OCI-LY1 (cell line): ENCODE data around the gene CLK3.

ENCODE experiments used
- H2AFZ ChIP-seq: fragments of 200-600 bp; sonication (generic), shearing (Covaris generic); 2 replicates; pipeline ENCODE4 v1.6.0; 2014; ENCODE audit warnings: antibody characterized with exemption, mild to moderate bottlenecking, low read length
- H3F3A ChIP-seq: fragments of 200-600 bp; sonication (generic), shearing (Covaris generic); 2 replicates; pipeline ENCODE4 v1.6.0; 2014; ENCODE audit warnings: mild to moderate bottlenecking, antibody characterized with exemption, low read length, moderate library complexity; ENCODE audit not compliant: insufficient read depth
- H3K27ac ChIP-seq: fragments of 200-600 bp; sonication (generic); 2 replicates; pipeline ENCODE4 v1.5.1; 2014; ENCODE audit warnings: low read length, mixed run types, mild to moderate bottlenecking, low read depth; ENCODE audit not compliant: poor library complexity, severe bottlenecking
- H3K27me3 ChIP-seq: fragments of 200-600 bp; sonication (generic); 2 replicates; pipeline ENCODE4 v1.6.0; 2014; ENCODE audit warnings: antibody characterized with exemption, mild to moderate bottlenecking, low read length, moderate library complexity; ENCODE audit not compliant: insufficient read depth
- H3K36me3 ChIP-seq: fragments of 200-600 bp; sonication (generic); 2 replicates; pipeline ENCODE4 v1.6.1; 2014; ENCODE audit warnings: mild to moderate bottlenecking, antibody characterized with exemption, low read length, moderate library complexity, mixed read lengths; ENCODE audit not compliant: insufficient read depth
- H3K4me1 ChIP-seq: fragments of 200-600 bp; sonication (generic); 2 replicates; pipeline ENCODE4 v1.5.1; 2014; ENCODE audit warnings: mild to moderate bottlenecking, low read length, moderate library complexity; ENCODE audit not compliant: insufficient read depth, severe bottlenecking
- H3K4me2 ChIP-seq: fragments of 200-600 bp; sonication (generic), shearing (Covaris generic); 2 replicates; pipeline ENCODE4 v1.6.1; 2014; ENCODE audit warnings: low read length
- H3K4me3 ChIP-seq: fragments of 200-600 bp; sonication (generic); 2 replicates; pipeline ENCODE4 v1.5.1; 2014; ENCODE audit warnings: low read length, low read depth, mild to moderate bottlenecking, mixed read lengths; ENCODE audit not compliant: poor library complexity, severe bottlenecking
- H3K79me2 ChIP-seq: fragments of 200-600 bp; shearing (Covaris generic); 2 replicates; pipeline ENCODE4 v1.6.1; 2016; ENCODE audit warnings: mixed run types, low read length, mixed read lengths; ENCODE audit not compliant: insufficient read depth
- H3K9ac ChIP-seq: fragments of 200-600 bp; sonication (generic), shearing (Covaris generic); 2 replicates; pipeline ENCODE4 v1.6.1; 2014; ENCODE audit warnings: mild to moderate bottlenecking, low read length, mixed read lengths
- H3K9me2 ChIP-seq: fragments of 200-600 bp; sonication (generic), shearing (Covaris generic); 2 replicates; pipeline ENCODE4 v1.6.1; 2014; ENCODE audit warnings: low read depth, mild to moderate bottlenecking, low read length, mixed read lengths
- H3K9me3 ChIP-seq: fragments of 200-600 bp; shearing (Covaris generic); 2 replicates; pipeline ENCODE4 v1.6.1; 2014; ENCODE audit warnings: low read length, mixed read lengths
- H4K20me1 ChIP-seq: fragments of 200-600 bp; sonication (generic), shearing (Covaris generic); 2 replicates; pipeline ENCODE4 v1.6.0; 2016; ENCODE audit warnings: mild to moderate bottlenecking, low read length; ENCODE audit not compliant: insufficient read depth
- CTCF ChIP-seq: fragments of 200-600 bp; sonication (generic), shearing (Covaris generic); IDR thresholded peaks from 2 replicates; pipeline ENCODE4 v1.5.1; 2017; ENCODE audit warnings: mild to moderate bottlenecking, antibody characterized with exemption, low read length, moderate library complexity, mixed read lengths
- EZH2 ChIP-seq: fragments of 200-600 bp; sonication (generic), shearing (Covaris generic); IDR thresholded peaks from 2 replicates; pipeline ENCODE4 v1.8.0; 2017; ENCODE audit warnings: borderline replicate concordance, mixed run types, mild to moderate bottlenecking, antibody characterized with exemption, low read length, moderate library complexity, mixed read lengths

The CLK3 gene

DNA sequence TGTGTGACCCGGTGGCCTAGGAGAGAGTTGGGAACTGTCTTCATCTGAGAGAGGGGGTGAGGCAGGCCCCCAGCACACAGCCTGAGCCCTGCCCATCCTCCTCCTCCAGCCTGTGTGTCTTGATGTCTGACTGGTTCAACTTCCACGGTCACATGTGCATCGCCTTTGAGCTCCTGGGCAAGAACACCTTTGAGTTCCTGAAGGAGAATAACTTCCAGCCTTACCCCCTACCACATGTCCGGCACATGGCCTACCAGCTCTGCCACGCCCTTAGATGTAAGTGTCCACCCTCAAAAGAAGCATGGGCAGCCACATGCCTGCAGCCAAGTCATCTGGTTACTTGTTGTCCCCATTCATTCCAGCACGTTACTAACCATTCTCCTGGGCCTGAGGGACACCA, 10.1 kb downstream of the CLK3 start:
- Histone ChIP-seq H3K27ac (peak overlapping the region; percentile 91), H3K4me2 (no peak overlapping the region), H3K9me3 (no peaks in the 10 kb centered on the region), H3K4me3 (no peak overlapping the region), H3F3A (no peaks in the 10 kb centered on the region), H3K4me1 (peaks cover 30% of the 10 kb centered on the region), H3K9me2 (no peaks in the 10 kb centered on the region), H4K20me1 (no peaks in the 10 kb centered on the region), H3K9ac (no peak overlapping the region), H3K79me2 (no peaks in the 10 kb centered on the region), H3K36me3 (peaks cover 96% of the 10 kb centered on the region), H2AFZ (no peak overlapping the region), H3K27me3 (no peaks in the 10 kb centered on the region)
- TF ChIP-seq CTCF (no peak), EZH2 (no peak)

DNA sequence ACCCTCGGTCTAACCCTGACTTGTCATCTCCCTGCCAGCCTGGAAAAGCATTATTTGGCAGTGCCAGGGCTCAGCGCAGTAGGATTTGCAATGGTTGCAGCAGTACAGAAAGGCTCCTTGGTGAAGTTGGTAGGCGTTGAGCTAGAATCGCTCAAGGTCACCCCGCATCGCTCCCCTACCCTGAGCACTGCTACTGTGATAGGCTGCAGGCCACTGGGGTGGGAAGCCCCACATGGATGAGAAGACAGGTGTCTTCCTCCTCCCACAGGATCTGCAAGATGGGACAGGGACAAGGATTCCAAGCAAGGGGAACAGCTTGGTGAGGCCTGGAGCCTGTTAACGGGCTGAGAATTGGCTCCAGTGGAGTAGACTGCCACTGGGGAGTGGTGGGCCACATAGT, 10.7 kb downstream of the CLK3 start:
- Histone ChIP-seq H3K4me3 (no peak overlapping the region), H4K20me1 (no peaks in the 10 kb centered on the region), H3K9ac (peak overlapping the region; percentile 6; the same call in 1 of the 2 replicates), H3K27ac (peak overlapping the region; percentile 91), H3K36me3 (peaks cover 98% of the 10 kb centered on the region), H3F3A (no peaks in the 10 kb centered on the region), H3K4me1 (peaks cover 30% of the 10 kb centered on the region), H3K27me3 (no peaks in the 10 kb centered on the region), H3K9me2 (no peaks in the 10 kb centered on the region), H3K79me2 (no peaks in the 10 kb centered on the region), H3K9me3 (no peaks in the 10 kb centered on the region), H3K4me2 (no peak overlapping the region; the same call in 1 of the 2 replicates), H2AFZ (no peak overlapping the region)
- TF ChIP-seq EZH2 = no peak
- TF ChIP-seq CTCF = no peak

DNA sequence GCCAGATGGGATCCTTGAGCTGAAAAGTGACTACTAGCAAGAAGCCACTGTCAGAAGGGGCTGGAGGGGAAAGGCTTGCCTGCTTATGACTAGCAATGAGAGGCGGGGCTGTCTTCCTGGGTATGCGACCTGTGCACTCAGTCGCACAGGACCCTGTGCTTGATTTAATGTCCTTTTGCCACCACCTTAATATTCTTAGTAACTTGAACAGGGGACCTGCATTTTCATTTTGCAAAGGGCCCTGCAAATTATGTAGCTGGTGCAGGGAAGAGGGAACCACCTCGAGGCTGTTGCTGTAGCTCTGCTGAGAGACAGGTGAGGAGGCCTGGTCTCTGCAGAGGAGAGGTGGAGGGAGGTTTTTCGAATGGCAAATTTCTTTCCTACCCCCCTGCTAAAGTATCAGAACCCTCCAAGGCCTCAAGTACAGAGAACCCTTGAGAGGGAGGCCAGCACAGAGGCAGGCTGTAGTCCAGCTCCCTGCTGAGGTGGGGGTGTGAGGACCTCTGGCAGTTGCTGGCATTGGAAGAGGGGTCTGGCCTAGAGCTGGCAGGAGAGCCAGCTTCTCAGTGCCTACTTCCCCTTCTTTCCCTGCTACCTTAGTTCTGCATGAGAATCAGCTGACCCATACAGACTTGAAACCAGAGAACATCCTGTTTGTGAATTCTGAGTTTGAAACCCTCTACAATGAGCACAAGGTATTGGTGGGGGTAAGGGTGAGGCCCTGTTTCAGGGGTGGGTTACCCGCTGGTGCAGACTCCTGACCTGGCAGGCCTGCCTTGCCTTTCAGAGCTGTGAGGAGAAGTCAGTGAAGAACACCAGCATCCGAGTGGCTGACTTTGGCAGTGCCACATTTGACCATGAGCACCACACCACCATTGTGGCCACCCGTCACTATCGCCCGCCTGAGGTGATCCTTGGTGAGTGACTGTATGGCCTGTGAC, 11.4 kb downstream of the CLK3 start:
- H4K20me1 ChIP-seq = no peaks in the 10 kb centered on the region
- TF ChIP-seq EZH2 (no peak), CTCF (no peak)
- peak overlapping the region; percentile 7; the same call in 1 of the 2 replicates for H3K9ac ChIP-seq
- H3K4me3 ChIP-seq = no peak overlapping the region
- peaks cover 95% of the 10 kb centered on the region for H3K36me3 ChIP-seq
- no peaks in the 10 kb centered on the region for H3K9me2 ChIP-seq
- peak overlapping the region; percentile 31; the same call in 1 of the 2 replicates for H3K4me2 ChIP-seq
- H2AFZ ChIP-seq = no peak overlapping the region
- H3K9me3 ChIP-seq = no peaks in the 10 kb centered on the region
- no peaks in the 10 kb centered on the region for H3K79me2 ChIP-seq
- H3F3A ChIP-seq = no peaks in the 10 kb centered on the region
- H3K27me3 ChIP-seq = no peaks in the 10 kb centered on the region
- H3K27ac ChIP-seq = peak overlapping the region; percentile 91
- H3K4me1 ChIP-seq = peaks cover 30% of the 10 kb centered on the region
